HG03060 (cell line): Measurements from ENCODE around the gene NUMB.

ENCODE experiments used
- ATAC-seq: cut with Tn5 transposase; IDR thresholded peaks from one replicate; pipeline ENCODE4 v1.9.1; 2021; ENCODE audit warnings: low read depth, moderate number of reproducible peaks; ENCODE audit not compliant: unreplicated experiment

The NUMB gene

DNA sequence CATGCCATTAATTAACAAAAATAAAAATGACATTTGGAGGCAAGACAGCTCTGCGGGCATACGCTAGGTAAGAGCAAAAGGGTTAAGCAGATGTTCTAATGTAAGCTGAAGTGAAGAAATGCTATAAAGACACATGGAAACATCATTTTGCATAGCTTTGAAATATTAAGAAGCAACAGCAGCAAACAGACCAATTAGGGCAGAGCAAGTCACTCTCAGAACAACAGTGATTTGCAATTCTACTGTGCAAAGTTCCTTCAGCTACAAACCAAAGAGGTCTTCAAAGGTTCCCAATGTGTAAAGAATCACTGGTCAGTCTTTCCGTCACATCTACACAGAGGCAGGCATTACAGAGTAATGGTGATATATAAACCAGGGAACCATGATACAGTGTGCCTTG is 152.8 kb downstream of the NUMB start:
- no peak for ATAC-seq

- ATAC-seq, result no peak
Observed at GRCh38 chr14:73295198-73295796, 163.0 kb downstream of the NUMB start.

- no peak for ATAC-seq
Observed at GRCh38 chr14:73293782-73294781, 164.3 kb downstream of the NUMB start.

DNA sequence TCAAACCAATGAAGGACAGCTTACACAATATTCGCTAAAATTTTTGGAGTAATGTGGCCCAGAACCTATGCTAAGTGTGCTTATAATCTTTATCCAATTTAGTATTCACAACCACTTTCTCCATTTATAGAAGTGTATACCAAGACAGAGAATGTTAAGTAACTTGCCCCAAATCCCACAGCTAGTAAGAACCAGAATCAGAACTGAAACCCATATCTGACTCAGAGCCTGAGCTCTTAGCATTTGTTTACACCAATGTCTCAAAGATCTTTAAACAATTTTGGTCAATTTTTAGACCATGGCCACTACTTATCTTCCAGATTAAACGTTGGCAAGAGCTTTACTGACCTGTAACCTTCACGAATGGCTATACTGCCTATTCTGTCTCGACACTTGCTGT is 168.1 kb downstream of the NUMB start:
- peak; percentile 56 for ATAC-seq

DNA sequence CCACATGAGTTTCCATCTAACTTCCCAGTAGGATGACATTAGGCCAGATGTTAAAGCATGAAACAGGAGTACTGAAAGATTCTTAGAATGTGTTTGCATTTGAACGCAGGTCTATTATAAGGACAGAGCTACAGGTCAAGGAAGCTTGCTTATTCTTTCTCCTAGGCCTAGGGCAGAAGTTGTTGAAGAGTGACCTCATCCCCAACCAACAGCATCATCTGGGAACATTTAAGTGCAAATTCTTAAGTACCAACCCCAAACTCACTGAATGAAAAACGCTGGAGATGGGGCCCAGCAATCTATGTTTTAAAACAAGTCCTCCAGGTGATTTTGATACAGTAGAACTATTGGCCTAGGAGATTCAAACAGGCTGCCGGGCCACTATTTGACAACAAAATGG is 168.6 kb downstream of the NUMB start:
- ATAC-seq, result no peak

DNA sequence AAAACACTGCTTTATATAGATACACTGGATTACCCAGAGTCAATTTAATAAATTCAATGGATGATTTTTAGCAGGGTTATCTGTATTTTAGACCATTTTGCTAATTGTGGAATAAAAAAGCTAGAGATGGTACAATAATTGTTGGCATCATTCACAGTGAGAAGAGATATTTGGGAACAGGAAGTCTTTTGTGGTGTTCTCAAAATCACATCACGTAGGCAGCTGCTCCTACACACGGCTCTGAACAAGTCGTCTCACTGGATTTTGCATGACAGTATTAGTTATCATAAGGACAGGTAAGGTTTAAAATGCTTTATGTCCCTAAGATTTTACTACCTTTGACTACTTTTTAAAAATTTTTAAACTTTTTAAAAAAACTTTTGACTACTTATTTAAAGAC is 169.0 kb downstream of the NUMB start:
- ATAC-seq, result no peak

DNA sequence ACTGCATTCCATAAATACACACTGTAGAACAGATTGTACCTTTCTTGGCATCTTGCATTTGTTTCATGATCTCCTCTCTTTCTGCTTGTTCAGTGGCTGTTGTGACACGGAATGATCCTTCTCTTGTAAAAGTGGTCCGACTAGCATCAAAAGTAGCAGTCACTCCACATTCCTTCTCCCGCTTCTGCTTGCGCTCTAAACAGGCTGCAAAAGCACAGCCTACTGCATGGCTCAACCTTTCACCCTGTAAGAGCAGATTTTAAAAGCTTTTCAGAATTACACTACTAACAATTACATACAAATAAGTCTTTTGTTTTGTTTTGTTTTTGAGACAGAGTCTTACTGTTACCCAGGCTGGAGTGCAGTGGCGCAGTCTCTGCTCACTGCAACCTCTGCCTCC is 171.3 kb downstream of the NUMB start:
- ATAC-seq, result no peak

DNA sequence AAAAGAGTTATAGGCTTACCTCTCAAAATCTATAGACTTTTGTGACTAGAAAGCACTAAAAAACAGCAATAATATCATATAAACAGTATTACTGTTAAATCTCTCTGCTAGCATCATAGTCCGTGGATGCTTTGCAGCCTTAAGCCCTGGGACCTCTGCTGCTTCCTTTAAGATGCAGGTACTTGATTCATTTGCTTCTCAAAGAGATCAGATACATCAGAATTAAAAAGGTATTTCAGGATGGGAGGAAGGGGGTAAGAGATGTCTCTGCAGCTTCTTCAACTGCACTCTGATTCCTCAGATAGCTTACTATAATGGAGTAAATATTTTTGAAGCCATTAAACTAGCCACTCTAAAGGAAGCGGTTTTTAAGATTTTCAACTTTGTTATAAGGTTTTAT is 171.7 kb downstream of the NUMB start:
- ATAC-seq, result no peak

DNA sequence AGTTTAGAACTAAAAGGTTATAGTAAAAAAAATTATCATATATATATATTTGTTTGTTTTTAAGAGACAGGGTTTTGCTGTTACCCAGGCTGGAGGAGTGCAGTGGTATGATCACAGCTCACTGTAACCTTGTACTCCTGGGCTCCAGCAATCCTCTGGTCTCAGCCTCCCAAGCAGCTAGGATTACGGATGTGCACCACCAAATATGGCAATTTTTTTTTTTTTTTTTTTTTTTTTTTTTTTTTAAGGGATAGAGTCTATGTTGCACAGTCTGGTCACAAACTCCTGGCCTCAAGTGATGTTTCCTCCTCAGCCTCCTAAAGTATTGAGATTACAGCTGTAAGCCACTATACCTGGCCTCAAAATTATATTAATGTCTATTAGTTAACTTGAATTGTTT is 172.4 kb downstream of the NUMB start:
- ATAC-seq, result no peak

- ATAC-seq, result no peak
Observed at GRCh38 chr14:73283608-73284379, 174.6 kb downstream of the NUMB start.

GRCh38 chr14:73280903-73281302 is 177.4 kb downstream of the NUMB start:
- ATAC-seq, result no peak

DNA sequence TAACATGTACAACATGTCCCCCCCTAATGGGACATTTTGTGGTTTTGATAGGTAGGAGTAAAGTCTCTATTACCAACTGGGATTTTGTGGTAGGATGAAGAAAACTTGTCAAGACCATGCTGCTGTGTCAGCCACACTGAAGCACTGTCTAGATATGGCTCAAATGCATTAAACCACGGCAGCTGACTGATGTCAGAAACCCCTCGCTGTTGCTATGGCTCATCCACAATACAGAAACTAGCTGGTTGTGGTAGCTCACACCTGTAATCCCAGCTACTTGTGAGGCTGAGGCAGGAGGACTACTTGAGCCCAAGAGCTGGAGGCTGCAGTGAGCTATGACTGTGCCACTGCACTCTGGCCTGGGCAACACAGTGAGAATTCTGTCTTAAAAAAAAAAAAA is 181.0 kb downstream of the NUMB start:
- ATAC-seq, result no peak

- ATAC-seq, result no peak
Observed at GRCh38 chr14:73276836-73277235, 181.5 kb downstream of the NUMB start.

DNA sequence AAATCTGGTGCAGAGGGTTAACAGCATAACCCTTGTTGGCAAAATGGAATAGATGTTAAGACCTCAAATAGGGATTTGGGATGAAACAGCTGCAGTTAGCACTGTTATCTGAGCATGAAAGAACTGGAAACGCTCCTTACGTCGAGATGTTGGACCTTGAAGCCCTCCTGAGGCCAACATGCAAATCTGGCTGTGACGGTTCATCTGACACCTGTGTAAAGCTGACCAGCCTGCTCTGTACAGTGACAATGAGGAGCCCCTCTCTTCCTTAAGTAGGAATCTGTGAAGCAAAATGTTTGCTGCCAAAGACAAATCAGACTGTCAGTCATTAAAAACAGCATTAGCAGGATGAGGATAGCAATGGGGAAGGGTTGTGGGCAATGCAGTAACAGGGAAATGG is 184.5 kb downstream of the NUMB start:
- no peak for ATAC-seq

DNA sequence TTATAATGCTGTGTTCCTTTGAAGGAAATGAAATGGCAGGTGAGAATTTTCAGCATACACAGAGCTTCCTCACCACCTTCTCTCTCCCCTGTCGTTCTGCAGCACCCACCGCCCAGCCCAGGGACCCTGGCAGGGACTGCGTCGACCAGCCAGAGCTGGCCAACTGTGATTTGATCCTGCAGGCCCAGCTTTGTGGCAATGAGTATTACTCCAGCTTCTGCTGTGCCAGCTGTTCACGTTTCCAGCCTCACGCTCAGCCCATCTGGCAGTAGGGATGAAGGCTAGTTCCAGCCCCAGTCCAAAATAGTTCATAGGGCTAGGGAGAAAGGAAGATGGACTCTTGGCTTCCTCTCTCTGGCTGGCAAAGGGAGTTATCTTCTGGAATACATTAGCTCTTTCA is 186.0 kb downstream of the NUMB start:
- no peak for ATAC-seq

DNA sequence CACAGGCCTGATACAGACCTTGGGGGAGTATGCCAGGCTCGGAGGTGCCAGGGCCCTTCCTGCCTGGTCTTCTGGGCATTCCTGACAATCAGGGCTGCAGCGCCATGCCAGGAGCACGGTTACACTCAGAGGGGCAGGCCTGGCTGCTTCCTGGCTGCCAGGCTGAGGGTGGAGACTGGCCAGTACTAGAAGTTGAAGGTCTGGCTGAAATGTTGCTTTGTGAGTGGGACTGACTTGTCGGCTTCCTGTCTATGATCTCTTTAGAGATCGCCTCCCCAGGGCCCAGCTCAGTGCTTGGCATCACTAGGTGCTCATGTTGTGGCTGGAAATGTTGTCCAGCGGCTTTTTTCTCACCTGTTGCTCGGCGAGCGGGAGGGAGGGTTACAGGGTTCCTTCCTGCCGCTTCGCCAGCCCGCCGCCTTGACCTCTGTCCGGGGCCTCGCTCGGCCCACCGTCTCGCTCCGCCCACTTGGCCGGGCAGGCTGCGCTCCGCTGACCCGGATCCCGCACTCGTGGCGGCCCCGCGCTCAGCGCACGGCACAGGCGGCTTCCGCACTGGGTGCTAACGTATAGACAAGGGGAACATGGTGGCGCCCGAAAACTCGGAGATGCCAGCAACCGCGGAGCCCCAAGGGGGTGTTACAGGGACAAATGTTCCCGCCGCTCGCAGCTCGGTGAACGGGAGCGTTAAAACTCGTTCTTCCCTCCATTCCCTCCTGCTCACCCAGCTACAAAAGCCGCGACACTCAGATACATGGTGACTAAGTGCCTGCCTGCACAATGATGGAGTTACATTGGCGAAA is 188.4 kb downstream of the NUMB start:
- no peak for ATAC-seq

DNA sequence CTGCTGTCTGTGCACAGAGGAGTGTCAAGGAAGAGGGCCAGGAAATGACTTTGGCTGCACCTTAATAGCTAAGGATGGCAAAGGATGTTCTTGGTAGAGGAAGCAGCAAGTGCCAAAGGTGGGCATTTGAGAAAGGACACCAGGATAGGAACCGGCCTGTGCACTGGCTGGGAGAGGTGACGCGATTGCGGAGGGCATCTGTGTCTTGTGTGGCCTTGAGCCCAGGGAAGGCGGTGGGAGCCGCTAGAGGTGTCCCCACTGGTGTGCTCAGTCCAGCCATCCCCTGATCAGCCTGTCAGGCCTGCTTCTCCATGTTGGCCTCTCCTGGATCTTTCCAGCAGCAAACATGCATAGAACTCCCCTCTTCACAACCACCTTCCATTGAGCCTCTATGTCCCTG is 190.9 kb downstream of the NUMB start:
- no peak for ATAC-seq

- no peak for ATAC-seq
Observed at GRCh38 chr14:73266317-73266716, 192.0 kb downstream of the NUMB start.

- no peak for ATAC-seq
Observed at GRCh38 chr14:73265721-73266046, 192.7 kb downstream of the NUMB start.

- no peak for ATAC-seq
Observed at GRCh38 chr14:73264885-73265720, 193.2 kb downstream of the NUMB start.
